HG03039 (cell line): ENCODE measurements around the gene PRH2.

ENCODE experiments used
- ATAC-seq: cut with Tn5 transposase; IDR thresholded peaks from one replicate; pipeline ENCODE4 v1.9.1; 2021; ENCODE audit warnings: mild to moderate bottlenecking, moderate library complexity; ENCODE audit not compliant: unreplicated experiment

Gene PRH2

GRCh38 chr12:10959804-10960203 is 30.8 kb downstream of the PRH2 start:
- no peak for ATAC-seq

- ATAC-seq: no peak
These were observed 31.2 kb downstream of the PRH2 start for GRCh38 chr12:10960211-10960610.

GRCh38 chr12:10965476-10965875 is 36.4 kb downstream of the PRH2 start:
- no peak for ATAC-seq

DNA sequence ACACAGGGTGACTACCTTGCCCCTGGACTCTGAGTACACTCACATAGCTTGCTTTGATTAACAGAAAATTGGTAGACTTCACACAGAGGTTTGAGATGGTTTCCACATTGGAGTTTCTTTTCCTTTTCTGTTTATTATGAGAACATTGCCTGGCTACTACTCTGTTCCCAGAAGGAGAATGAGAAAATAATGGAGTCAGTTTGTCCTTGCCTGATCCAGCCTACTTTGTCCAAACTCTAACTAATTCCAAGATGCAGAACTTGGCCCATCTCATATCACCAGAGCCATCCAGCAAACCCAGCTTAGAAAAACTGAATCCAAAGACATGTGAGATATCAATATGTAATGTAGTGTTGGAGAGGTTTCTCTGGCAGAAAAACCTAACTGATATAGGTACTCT is 37.3 kb downstream of the PRH2 start:
- ATAC-seq: no peak

GRCh38 chr12:10967409-10967808 is 38.4 kb downstream of the PRH2 start:
- ATAC-seq: no peak

DNA sequence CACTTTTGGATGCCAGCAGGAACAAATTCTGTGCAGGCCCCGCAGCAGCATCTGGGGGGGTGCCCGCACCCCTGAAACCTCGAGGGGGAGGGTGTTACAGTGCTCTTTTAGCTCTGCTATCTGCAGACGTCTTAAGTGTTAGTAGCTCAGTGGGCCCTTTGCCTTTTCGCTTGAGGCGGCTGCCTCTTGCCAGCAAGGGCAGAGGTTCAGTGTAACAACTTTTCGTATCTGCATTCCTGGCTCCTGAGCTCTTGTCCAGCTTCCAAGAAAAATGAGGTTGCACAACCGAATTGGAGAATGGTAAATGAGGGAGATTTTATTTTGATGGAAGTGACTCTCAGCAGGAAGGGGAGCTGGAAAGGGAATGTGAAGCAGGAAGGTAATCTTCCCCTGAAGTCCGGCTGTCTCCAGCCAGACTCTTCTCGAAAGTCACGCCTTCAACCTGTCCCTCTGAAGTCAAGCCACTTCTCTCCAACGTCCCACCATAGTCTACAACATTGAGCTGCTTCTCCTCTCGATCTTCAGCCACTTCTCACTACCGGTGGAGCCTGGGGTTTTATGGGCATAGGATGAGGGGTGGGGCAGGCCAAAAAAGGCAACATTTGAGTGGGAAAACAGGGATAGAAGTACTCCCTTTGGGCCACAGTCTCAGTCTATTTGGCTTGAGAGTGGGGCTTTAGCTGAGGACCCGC is 39.9 kb downstream of the PRH2 start:
- ATAC-seq: no peak

DNA sequence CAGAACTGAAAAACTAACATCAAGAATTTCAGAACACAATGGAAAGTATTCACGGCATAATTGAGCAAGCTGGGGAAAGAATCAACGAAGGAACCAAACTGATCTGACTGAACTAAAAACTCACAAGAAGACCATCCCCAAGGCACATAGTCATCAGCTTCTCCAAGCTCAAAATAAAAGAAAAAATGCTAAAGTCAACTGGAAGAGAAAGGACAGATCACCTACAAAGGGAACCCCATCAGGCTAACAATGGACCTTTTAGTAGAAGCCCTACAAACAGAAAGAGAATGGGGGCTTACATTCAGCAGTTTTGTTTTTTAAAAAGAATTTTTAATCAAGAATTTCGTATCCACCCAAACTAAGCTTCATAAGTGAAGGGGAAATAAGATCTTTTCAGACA is 45.9 kb downstream of the PRH2 start:
- no peak for ATAC-seq

- no peak for ATAC-seq
These were observed 53.2 kb downstream of the PRH2 start for GRCh38 chr12:10982244-10982643.
